ENCODE measurements around the gene NAA25. TPM values are rescaled to one million over a fixed set of nuclear protein-coding genes. Genes with fewer than 3 reads are reported as not detected.

Gene NAA25
- polyA plus RNA-seq, 1 experiment = 17.9 TPM

GRCh38 chr12:112125250-112125999 lies 16.8 kb upstream of the NAA25 start, which contains the start of gene TRAFD1:
TRAFD1 (plus strand) TSS chr12:112125560; CDS start chr12:112130523, 4,963 bp downstream.
- TF ChIP-seq CTCF (IDR thresholded peaks at IDR 0.05; ENCODE audit: low read depth, low read length) = no peak
- peak; percentile 92 for DNase-seq (ENCODE audit: low read depth, low spot score)
- Histone ChIP-seq H3K27ac (ENCODE audit: low read depth, low read length) (peak within 1 kb of the TSS; percentile 80), H3K4me3 (ENCODE audit: low read depth, low read length) (peak within 1 kb of the TSS; percentile 97), H3K27me3 (ENCODE audit: control insufficient read depth, insufficient read depth, low read length) (no peaks in the 10 kb centered on the region), H3K9me3 (ENCODE audit: control insufficient read depth, insufficient read depth, low read length) (no peaks in the 10 kb centered on the region; the same call in 1 of the 2 replicates)
- ChIA-PET CTCF (interaction anchor here (0.9 to 1.0 kb wide), 2 partner anchors 13 to 180 kb away, joined by 3 to 4 read pairs; no protein-coding TSS in a partner anchor), POLR2A (interaction anchor here (0.6 to 2.0 kb wide), 11 partner anchors 8 to 57 kb away, joined by 3 to 15 read pairs (median 3); partner anchors contain the start of gene NAA25)

GRCh38 chr12:112124918-112125249 lies 16.3 kb upstream of the NAA25 start:
- ChIA-PET CTCF (interaction anchor here (1.0 kb wide), 1 partner anchor 13 kb away, joined by 4 read pairs; no protein-coding TSS in a partner anchor), POLR2A (interaction anchor here (0.6 to 2.0 kb wide), 11 partner anchors 8 to 58 kb away, joined by 3 to 15 read pairs (median 3); partner anchors contain the start of gene NAA25)
- no peak overlapping the region for H3K4me3 ChIP-seq (ENCODE audit: low read depth, low read length)
- H3K27me3 ChIP-seq (ENCODE audit: control insufficient read depth, insufficient read depth, low read length) = no peaks in the 10 kb centered on the region
- DNase-seq (ENCODE audit: low read depth, low spot score) = no peak
- no peaks in the 10 kb centered on the region; the same call in 1 of the 2 replicates for H3K9me3 ChIP-seq (ENCODE audit: control insufficient read depth, insufficient read depth, low read length)
- no peak overlapping the region for H3K27ac ChIP-seq (ENCODE audit: low read depth, low read length)
- TF ChIP-seq CTCF (IDR thresholded peaks at IDR 0.05; ENCODE audit: low read depth, low read length) = no peak

GRCh38 chr12:112122823-112123690 lies 14.5 kb upstream of the NAA25 start:
- POLR2A ChIA-PET = interaction anchor here (0.6 to 2.6 kb wide), 7 partner anchors 9 to 423 kb away, joined by 3 to 17 read pairs (median 4); partner anchors contain the start of gene NAA25
- H3K27me3 ChIP-seq (ENCODE audit: control insufficient read depth, insufficient read depth, low read length) = no peaks in the 10 kb centered on the region
- no peak overlapping the region for H3K4me3 ChIP-seq (ENCODE audit: low read depth, low read length)
- CTCF ChIA-PET = interaction anchor here (0.5 to 0.9 kb wide), 2 partner anchors 178 to 280 kb away, joined by 3 to 5 read pairs; no protein-coding TSS in a partner anchor
- H3K9me3 ChIP-seq (ENCODE audit: control insufficient read depth, insufficient read depth, low read length) = no peaks in the 10 kb centered on the region; the same call in 1 of the 2 replicates
- H3K27ac ChIP-seq (ENCODE audit: low read depth, low read length) = peak overlapping the region; percentile 91
- TF ChIP-seq CTCF (IDR thresholded peaks at IDR 0.05; ENCODE audit: low read depth, low read length) = no peak
- peak; percentile 88 for DNase-seq (ENCODE audit: low read depth, low spot score)

- peak; percentile 77 for DNase-seq (ENCODE audit: low read depth, low spot score)
- no peak for TF ChIP-seq CTCF (IDR thresholded peaks at IDR 0.05; ENCODE audit: low read depth, low read length)
- H3K4me3 ChIP-seq (ENCODE audit: low read depth, low read length) = 0 out of 2 replicates have a peak overlapping the region, but pooled peaks have one; percentile 18
- POLR2A ChIA-PET = interaction anchor here (0.6 to 2.6 kb wide), 12 partner anchors 8 to 422 kb away, joined by 3 to 17 read pairs (median 4); partner anchors contain the start of gene NAA25
- CTCF ChIA-PET = no interaction called here
- peak overlapping the region; percentile 91 for H3K27ac ChIP-seq (ENCODE audit: low read depth, low read length)
- H3K27me3 ChIP-seq (ENCODE audit: control insufficient read depth, insufficient read depth, low read length) = no peaks in the 10 kb centered on the region
- no peaks in the 10 kb centered on the region; the same call in 1 of the 2 replicates for H3K9me3 ChIP-seq (ENCODE audit: control insufficient read depth, insufficient read depth, low read length)
Observed at GRCh38 chr12:112121780-112122565, 13.4 kb upstream of the NAA25 start.
